Stimulated activated CD8-positive, alpha-beta memory T cell treated with anti-CD3 and anti-CD28 coated beads, Interleukin-12 subunit alpha, Interleukin-12 subunit beta, amount 100 ng/mL, for 24 hours (primary cell): ENCODE data around the gene C11orf24.
"Not testable (repeated sequence)": the region's sequence is repeated elsewhere in the genome, so short reads cannot be mapped to it uniquely, and the experiment has no call there.

ENCODE experiments used
- DNase-seq: peaks from one replicate; pipeline ENCODE4 v3.0.0-alpha.2; 2020; ENCODE audit errors: extremely low read depth

C11orf24 gene

GRCh38 chr11:68299517-68299879 lies 27.7 kb upstream of the C11orf24 start:
- DNase-seq, result not testable (repeated sequence)

GRCh38 chr11:68298659-68299516 lies 27.1 kb upstream of the C11orf24 start:
- DNase-seq, result no peak

- DNase-seq, result peak; percentile 35
These were observed 26.3 kb upstream of the C11orf24 start for GRCh38 chr11:68297812-68298658.

GRCh38 chr11:68297494-68297811 lies 25.7 kb upstream of the C11orf24 start:
- no peak for DNase-seq

- no peak for DNase-seq
These were observed 25.2 kb upstream of the C11orf24 start for GRCh38 chr11:68297052-68297378.

- no peak for DNase-seq
These were observed 24.7 kb upstream of the C11orf24 start for GRCh38 chr11:68296344-68297051.

- DNase-seq, result no peak
These were observed 24.2 kb upstream of the C11orf24 start for GRCh38 chr11:68295940-68296339.

- DNase-seq, result no peak
These were observed 23.5 kb upstream of the C11orf24 start for GRCh38 chr11:68295271-68295670.

GRCh38 chr11:68293708-68294107 lies 21.9 kb upstream of the C11orf24 start:
- no peak for DNase-seq

GRCh38 chr11:68289456-68289855 lies 17.7 kb upstream of the C11orf24 start:
- DNase-seq, result no peak

GRCh38 chr11:68287419-68287818 lies 15.6 kb upstream of the C11orf24 start:
- no peak for DNase-seq

GRCh38 chr11:68284588-68284987 lies 12.8 kb upstream of the C11orf24 start:
- not testable (repeated sequence) for DNase-seq

GRCh38 chr11:68282861-68283230 lies 11.1 kb upstream of the C11orf24 start:
- no peak for DNase-seq

- DNase-seq, result no peak
These were observed 10.5 kb upstream of the C11orf24 start for GRCh38 chr11:68282141-68282860.

- DNase-seq, result no peak
These were observed 7.9 kb upstream of the C11orf24 start for GRCh38 chr11:68279676-68280075.

GRCh38 chr11:68276861-68277260 lies 5.1 kb upstream of the C11orf24 start:
- no peak for DNase-seq

GRCh38 chr11:68275721-68276507 lies 4.1 kb upstream of the C11orf24 start:
- no peak for DNase-seq

- no peak for DNase-seq
These were observed 2.5 kb upstream of the C11orf24 start for GRCh38 chr11:68274306-68274705.

- no peak for DNase-seq
These were observed 1.4 kb upstream of the C11orf24 start for GRCh38 chr11:68273026-68273738.

- peak; percentile 27 for DNase-seq
These were observed 571 bp downstream of the C11orf24 start for GRCh38 chr11:68271023-68271780.
